Prostate gland (tissue), 2 donors: ENCODE measurements around the gene CALHM3.

ENCODE experiments used
- CTCF ChIP-seq, 4 experiments: fragments of 200-600 bp in 2 of 4; fragments of 450-650 bp in 2 of 4; sonication (generic) in 2 of 4; IDR thresholded peaks; 1 replicate in 3 of 4; 2 replicates in 1 of 4; pipeline ENCODE4 v1.5.1; 2016 to 2019; ENCODE audit warnings: antibody characterized with exemption in 4 of 4, mild to moderate bottlenecking in 2 of 4, moderate library complexity in 2 of 4
- POLR2AphosphoS5 ChIP-seq: sonication (generic); formaldehyde crosslinking; IDR thresholded peaks from one replicate; pipeline ENCODE4 v1.6.1; 2017; ENCODE audit warnings: antibody characterized with exemption

- TF ChIP-seq POLR2AphosphoS5 (no peak), CTCF (IDR thresholded peaks at IDR 0.05) (no peak)
Observed at GRCh38 chr10:103493362-103493915, 14.4 kb upstream of the CALHM3 start, which contains the start of gene NEURL1.
